HG02610 (cell line): Measurements from ENCODE around the gene RORB.

ENCODE experiments used
- ATAC-seq: cut with Tn5 transposase; IDR thresholded peaks from one replicate; pipeline ENCODE4 v1.9.1; 2021; ENCODE audit warnings: mild to moderate bottlenecking, moderate library complexity; ENCODE audit not compliant: unreplicated experiment

Gene RORB

GRCh38 chr9:74697535-74697934 is 200.4 kb downstream of the RORB start:
- peak; percentile 63 for ATAC-seq

GRCh38 chr9:74711341-74711740 is 214.2 kb downstream of the RORB start:
- no peak for ATAC-seq

DNA sequence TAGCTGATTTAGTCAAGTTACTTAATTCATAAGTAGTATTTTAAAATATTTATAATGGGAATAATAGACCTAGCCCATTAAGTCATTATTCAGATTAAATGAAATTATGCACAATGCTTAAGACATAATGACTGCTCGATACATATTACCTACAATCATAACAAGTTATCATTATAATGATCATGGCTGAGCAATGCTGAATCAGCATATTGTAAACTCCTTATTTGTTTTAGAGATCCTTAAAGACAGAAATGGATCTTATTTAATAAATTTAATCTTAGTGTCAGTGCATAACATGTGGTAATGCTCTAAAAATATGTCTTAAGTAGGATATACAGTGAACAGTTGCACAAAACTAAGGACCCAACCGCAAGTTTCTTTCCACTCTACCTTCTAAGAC is 221.6 kb downstream of the RORB start:
- no peak for ATAC-seq

DNA sequence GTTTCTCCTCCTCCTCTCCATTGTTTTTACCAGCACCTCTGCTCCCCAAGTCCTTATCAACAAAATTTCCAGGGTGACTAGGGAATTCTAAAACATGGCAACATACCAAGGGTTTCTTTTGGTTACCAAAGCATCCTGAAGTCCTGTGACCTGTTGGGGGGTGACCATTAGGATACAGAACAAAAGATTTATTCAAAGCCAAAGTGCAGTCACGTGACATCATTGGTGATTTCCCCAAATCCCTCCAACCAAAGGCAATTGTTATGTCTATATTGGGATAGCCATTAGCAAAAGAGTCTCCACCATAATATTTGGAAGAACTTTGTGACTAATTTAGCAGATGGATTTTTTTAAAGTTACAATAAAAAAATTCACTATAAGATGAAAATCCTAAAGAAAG is 222.2 kb downstream of the RORB start:
- ATAC-seq = no peak

GRCh38 chr9:74721696-74722660 is 224.8 kb downstream of the RORB start:
- ATAC-seq = no peak

- no peak for ATAC-seq
Observed at GRCh38 chr9:74724317-74724716, 227.2 kb downstream of the RORB start.

DNA sequence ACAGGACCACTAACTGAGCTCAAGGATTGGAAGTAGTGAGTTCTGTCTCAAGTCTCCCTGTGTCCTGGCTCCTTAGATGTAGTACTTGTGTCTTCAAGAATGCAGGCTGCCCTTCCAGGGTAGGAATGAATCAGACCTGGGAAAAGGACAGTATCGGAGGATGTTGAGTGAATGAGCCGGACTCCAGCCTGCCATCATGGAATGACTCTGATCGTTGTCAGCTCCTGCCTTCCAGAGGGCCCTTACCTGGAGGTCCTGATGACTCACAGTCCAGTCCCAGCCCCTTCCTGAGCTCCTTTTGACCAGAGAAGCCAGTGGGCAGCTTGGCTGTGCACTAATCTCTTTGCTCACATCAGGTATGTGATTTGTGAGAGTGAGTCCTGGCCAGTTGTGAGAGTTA is 229.4 kb downstream of the RORB start:
- ATAC-seq = no peak

DNA sequence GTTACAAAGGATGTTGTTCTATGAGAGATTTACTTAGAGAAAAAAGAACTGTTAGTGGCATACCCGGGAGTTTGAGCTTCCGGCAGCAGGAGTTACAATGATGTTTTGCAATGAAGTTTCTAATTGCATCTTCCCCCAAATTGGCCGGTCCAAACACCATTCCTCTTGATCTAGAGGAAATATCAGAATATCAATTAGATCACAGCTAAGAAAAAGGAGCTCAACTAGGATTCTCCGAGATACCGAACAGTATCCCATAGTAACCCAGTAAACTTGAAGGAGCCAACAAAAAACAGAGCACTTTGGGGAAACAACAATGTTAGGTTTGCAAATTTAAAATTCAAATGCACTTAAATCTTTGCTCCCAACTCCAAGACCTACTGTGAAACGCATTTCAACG is 231.0 kb downstream of the RORB start:
- no peak for ATAC-seq

DNA sequence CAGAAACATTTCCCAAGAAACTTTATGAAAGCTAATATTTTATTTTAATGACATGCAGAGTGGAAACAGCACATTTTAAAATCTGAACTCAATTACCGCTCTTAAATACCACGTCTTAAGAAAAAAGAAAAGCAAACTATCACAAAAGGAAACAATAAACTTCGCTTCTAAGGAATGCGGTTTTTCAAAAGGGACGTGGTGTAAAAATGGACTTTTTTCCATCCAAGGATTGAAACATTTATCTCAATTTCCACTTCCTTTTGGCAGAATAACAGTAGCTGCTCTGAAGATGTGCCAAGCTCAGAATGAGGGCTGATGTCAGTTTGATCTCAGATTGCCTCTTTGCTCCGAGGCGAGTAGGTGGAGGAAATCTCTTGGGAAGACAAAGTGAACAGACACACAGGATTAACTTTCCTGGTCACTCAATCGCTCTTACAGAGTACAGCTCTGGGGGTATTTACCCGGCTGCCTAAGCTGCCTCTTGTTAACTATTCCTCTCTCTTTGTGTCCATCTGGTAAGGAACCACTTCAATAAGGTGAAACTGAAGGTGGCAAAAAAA is 232.1 kb downstream of the RORB start:
- ATAC-seq = no peak

DNA sequence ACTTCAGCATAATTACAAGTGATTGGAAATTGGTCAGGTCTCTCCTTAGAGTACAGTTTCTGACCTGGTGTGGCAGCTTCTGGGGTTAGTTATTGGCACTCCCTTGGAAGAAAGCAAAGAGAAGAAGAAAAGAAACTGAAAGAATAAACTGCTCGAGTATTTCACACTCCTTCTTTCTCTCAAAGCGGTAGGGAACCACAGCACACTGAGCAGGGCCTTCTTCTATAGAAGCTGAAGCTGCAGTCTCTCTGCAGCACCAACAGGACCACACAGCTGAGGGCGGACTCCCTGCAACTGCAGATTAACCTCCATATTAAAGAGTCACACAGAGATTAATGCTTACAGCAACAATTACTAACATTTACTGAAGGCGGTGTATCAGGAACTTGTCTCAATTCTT is 238.6 kb downstream of the RORB start:
- ATAC-seq = no peak

DNA sequence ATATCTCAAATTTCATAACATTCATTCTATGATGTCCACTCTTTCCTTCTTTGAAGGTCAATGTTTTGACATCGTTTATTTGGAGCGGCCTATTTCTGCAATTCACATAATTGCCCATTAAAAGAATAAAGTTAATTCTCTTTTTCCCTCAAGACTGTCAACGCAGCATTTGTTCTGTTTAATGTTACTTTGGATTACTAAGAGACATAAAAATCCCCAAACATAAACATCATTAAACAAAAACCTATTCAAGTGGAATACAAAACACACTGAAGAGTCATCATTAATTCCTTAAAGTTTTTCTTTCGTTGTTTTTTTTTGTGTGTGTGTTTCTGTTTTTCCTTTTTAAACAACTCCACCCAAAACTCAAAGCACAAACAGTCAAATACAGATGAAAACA is 239.5 kb downstream of the RORB start:
- ATAC-seq = no peak

- ATAC-seq = no peak
Observed at GRCh38 chr9:74742191-74742790, 245.2 kb downstream of the RORB start.
